GM19240 (cell line): ENCODE results near the gene MAPK12.

Experiments
- DNase-seq: peaks from one replicate; pipeline ENCODE4 v3.0.0; 2011; ENCODE audit warnings: low spot score; ENCODE audit not compliant: insufficient read length

Gene MAPK12

DNA sequence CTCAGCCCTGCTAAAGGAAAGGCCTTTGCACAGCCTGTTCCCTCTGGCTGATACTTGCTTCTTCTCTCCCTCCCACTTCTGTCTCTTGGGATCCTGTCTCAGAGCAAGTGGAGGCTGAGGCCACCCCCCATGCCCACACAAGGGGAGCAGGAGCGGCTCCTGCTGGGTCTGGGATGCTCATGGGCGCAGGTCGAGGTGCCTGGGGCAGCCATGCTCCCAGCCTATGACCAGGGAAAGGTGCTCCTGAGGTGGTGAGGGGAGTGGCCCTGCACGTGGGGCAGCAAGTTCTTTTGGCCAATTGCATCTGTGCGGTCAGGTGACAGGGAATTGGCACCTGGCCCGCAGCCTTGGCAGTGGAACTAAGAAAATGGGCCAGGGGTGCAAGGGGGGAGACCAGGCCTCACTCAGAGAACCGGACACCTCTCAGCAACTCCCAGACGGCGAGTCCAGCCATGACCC is 7.2 kb upstream of the MAPK12 start:
- DNase-seq: no peak

DNA sequence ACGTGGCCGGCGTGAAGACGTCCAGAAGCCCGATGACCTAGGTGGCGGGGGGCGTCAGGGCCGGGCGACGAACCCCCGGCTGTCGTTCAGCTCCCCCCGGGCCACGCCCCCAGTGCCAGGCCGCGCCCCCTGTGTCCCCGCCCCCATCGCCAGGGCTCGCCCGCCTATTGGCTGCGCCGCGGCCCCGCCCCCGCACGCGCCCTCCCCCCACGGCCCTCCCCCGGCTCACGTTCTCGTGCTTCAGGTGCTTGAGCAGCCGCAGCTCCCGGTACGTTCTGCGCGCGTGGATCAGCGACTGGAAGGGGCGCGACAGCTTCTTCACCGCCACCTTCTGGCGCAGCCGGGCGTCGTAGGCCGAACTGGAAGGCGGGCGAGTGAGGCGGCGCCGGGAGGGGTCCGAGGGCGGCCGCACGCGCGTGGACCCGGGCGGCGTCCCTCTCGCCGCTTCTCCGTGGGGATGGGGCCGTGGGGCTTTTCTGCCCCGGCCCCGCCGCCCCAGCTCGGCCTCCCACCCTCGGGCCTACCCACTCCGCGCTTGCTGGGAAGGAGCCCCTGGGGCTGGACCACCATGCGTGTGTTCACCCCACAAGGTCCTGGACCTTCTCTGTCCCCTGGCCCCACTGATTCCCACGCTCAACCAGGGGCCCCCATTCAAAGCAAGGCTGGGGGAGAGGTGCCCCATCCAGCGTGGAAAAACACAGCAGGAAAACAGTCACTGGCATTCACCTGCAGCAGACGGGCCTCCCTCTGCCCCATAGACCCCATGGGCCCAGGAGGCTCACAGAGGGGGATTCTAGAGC is 6.3 kb upstream of the MAPK12 start:
- no peak for DNase-seq

- no peak for DNase-seq
Observed at GRCh38 chr22:50266994-50267393, 5.5 kb upstream of the MAPK12 start.

GRCh38 chr22:50264946-50265669 is 3.6 kb upstream of the MAPK12 start:
- DNase-seq: no peak

DNA sequence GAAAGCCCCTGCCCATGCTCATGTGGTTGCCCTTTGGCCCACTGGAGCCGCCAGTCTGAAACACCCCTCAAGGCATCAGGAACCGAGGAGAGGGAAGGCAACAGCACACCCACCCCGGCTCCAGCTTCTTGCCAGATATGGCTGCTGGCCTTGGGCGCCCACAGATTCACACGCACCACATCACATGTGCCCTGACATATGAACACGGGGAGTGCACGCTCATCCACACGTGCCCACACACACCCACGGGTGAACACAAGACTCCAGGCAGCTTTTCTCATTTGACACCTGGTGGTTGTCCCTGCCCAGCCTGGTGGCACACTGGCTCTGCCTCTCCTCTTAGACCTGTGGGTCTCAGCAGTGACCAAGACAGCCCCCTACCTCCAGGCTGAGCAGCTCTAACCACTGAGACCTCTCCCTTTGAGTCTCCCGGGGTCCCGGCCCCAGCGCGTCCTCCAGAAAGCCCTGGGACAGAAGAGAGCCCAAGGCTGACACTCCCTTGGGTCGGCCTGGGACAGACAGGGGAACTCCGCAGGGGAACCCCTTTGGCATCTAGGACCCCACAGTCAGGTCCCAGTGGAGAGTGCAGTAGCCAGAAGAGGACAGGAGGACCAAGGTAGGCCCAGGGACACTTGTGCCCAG is 2.7 kb upstream of the MAPK12 start:
- DNase-seq: no peak

- no peak for DNase-seq
Observed at GRCh38 chr22:50262973-50263617, 1.6 kb upstream of the MAPK12 start.

GRCh38 chr22:50262460-50262911 is 1.0 kb upstream of the MAPK12 start:
- DNase-seq: no peak

- no peak for DNase-seq
Observed at GRCh38 chr22:50260801-50261614, 475 bp downstream of the MAPK12 start.

DNA sequence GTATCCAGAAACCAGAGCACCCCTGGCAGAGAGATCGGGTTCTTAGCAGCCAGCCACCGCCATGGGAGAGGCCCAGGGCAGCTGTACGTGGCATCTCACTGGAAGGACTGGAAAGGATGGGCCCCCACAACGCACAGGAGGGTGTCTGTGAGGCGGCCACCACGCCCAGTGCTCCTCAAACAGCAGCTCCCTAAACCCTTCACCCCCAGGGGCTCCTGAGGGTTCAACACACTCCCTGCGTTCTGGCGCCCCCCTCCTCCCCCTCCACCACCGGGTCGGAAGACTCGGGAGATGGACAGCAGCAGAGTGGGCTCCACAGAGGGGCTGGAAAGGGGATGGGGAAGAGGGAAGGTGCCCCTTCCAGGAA is 1.1 kb downstream of the MAPK12 start:
- DNase-seq: no peak

GRCh38 chr22:50259302-50259701 is 2.2 kb downstream of the MAPK12 start:
- no peak for DNase-seq

- DNase-seq: no peak
Observed at GRCh38 chr22:50258361-50259292, 2.9 kb downstream of the MAPK12 start.

- no peak for DNase-seq
Observed at GRCh38 chr22:50257451-50258360, 3.8 kb downstream of the MAPK12 start.

GRCh38 chr22:50257041-50257440 is 4.4 kb downstream of the MAPK12 start:
- no peak for DNase-seq

DNA sequence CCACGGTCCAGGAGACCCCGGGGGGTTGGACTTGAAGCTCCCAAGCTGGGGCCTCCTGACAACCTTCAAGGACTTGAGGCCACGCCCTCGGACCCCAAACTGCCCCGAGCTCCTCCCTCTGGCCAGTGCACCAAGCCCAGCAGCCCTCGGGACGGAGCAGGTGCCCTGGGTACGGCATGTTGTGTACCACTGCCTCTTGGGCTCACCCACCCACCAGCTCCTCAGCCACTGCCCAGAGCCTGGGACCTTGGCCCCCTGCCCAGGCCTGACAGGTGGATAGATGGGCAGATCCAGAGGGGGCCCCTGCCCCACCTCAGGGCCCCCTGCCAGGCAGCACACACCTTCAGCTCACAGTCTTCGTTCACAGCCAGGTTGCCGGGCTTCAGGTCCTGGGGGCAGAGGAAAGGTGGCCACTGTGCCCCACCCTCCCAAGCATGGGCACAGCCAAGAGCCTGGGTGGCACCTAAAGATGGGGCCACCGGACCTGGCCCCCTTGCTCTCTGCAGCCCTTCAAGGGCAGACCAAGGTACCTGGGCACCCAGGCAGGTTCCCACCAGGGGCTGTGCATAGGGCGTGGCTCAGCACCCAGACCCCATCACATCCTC is 5.1 kb downstream of the MAPK12 start:
- DNase-seq: no peak

DNA sequence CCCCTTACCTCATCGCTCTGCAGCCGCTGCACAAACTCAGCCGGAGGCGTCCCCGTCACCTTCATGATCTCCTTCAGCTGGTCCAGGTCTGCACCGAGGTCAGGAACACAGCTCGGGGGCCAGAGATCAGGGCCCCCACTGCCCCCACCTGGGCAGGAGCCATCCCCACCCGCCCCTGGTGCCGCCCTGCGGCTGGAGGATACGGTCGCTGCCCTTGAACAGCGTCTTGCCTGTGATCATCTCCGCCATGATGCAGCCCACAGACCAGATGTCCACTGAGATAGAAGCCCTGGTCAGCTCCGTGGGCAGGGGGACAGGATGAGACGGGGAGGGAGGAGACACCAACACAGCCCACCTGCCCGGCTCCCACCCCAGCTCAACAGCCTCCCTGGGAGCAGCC is 5.9 kb downstream of the MAPK12 start:
- DNase-seq: no peak

GRCh38 chr22:50255099-50255498 is 6.4 kb downstream of the MAPK12 start:
- no peak for DNase-seq

DNA sequence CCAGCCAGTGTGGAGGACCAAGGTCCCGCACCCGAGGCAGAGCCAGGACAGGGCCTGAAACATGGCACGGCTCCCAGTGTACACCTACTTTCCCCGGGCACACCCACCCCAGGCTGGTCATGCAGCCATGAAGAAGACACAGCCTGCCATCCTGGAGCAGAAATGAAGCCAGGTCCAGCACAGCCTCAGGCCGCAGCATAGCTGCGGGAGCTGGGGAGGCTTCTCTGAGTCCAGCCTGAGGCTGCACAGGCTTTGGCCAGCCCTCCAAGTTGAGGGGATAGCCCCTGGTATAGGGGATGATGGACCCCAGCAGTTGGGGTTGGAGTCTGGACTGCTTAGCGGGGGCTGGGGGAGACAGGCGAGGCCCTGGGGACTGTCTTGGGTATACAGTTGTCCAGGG is 7.5 kb downstream of the MAPK12 start:
- DNase-seq: no peak
